Osteoblast (primary cell): ENCODE data around the gene EN2. TPM values are rescaled to one million over a fixed set of nuclear protein-coding genes. Genes with fewer than 3 reads are reported as not detected.

Source experiments
- DNase-seq: peaks from one replicate; pipeline ENCODE4 v3.0.0; 2011; ENCODE audit warnings: low spot score, mixed read lengths; ENCODE audit not compliant: insufficient read length; ENCODE audit errors: missing footprints
- H2AFZ ChIP-seq: 2 replicates; pipeline ENCODE4 v1.6.0; 2011; ENCODE audit warnings: mild to moderate bottlenecking, low read length
- H3K27ac ChIP-seq: 2 replicates; pipeline ENCODE4 v1.5.1; 2011; ENCODE audit warnings: mild to moderate bottlenecking, low read depth, low read length, moderate library complexity
- H3K27me3 ChIP-seq: 2 replicates; pipeline ENCODE4 v1.6.0; 2012; ENCODE audit warnings: mild to moderate bottlenecking, control low read depth, inconsistent platforms, low read length, moderate library complexity; ENCODE audit not compliant: insufficient read depth
- H3K36me3 ChIP-seq: 2 replicates; pipeline ENCODE4 v1.5.1; 2011; ENCODE audit warnings: mild to moderate bottlenecking, low read length, control low read depth, moderate library complexity; ENCODE audit not compliant: insufficient read depth
- H3K4me1 ChIP-seq: 2 replicates; pipeline ENCODE4 v1.5.1; 2011; ENCODE audit warnings: mild to moderate bottlenecking, low read length, control low read depth, moderate library complexity; ENCODE audit not compliant: insufficient read depth
- H3K4me2 ChIP-seq: 2 replicates; pipeline ENCODE4 v1.6.0; 2011; ENCODE audit warnings: mild to moderate bottlenecking, low read length; ENCODE audit not compliant: insufficient read depth
- H3K4me3 ChIP-seq: fragments of 200-600 bp; sonication (generic); 3 replicates; pipeline ENCODE4 v1.5.1; 2012; ENCODE audit warnings: mild to moderate bottlenecking, low read length, inconsistent platforms; ENCODE audit not compliant: insufficient read depth
- H3K79me2 ChIP-seq: 2 replicates; pipeline ENCODE4 v1.6.0; 2012; ENCODE audit warnings: mild to moderate bottlenecking, low read length, control low read depth, inconsistent platforms; ENCODE audit not compliant: insufficient read depth
- H3K9me3 ChIP-seq: 2 replicates; pipeline ENCODE4 v1.5.1; 2011; ENCODE audit warnings: low read depth, low read length, control low read depth
- H4K20me1 ChIP-seq: 2 replicates; pipeline ENCODE4 v1.6.0; 2012; ENCODE audit warnings: mild to moderate bottlenecking, low read length, control low read depth; ENCODE audit not compliant: insufficient read depth
- total RNA-seq: library from RNA; depleted of rRNA; stranded (reverse); fragments of >200 nt; gene quantifications from 2 replicates; pipeline ENCODE4 v1.2.3, GENCODE V29; 2012
- TF ChIP-seq, protein P1 (sequence below): IDR thresholded peaks from 2 replicates; pipeline ENCODE4 v1.5.1; 2011; ENCODE audit warnings: mild to moderate bottlenecking, low read depth, low read length, moderate library complexity; ENCODE audit errors: extremely low read depth

Gene EN2
- total RNA-seq, 1 donor: under 0.01 TPM

- Histone ChIP-seq H3K4me3 (no peak overlapping the region), H3K27ac (no peak overlapping the region), H3K9me3 (no peaks in the 10 kb centered on the region), H3K36me3 (no peaks in the 10 kb centered on the region), H3K4me2 (no peak overlapping the region), H3K79me2 (no peaks in the 10 kb centered on the region), H4K20me1 (no peaks in the 10 kb centered on the region), H2AFZ (no peak overlapping the region), H3K4me1 (no peaks in the 10 kb centered on the region), H3K27me3 (peaks cover 99% of the 10 kb centered on the region)
- TF ChIP-seq, protein P1, sequence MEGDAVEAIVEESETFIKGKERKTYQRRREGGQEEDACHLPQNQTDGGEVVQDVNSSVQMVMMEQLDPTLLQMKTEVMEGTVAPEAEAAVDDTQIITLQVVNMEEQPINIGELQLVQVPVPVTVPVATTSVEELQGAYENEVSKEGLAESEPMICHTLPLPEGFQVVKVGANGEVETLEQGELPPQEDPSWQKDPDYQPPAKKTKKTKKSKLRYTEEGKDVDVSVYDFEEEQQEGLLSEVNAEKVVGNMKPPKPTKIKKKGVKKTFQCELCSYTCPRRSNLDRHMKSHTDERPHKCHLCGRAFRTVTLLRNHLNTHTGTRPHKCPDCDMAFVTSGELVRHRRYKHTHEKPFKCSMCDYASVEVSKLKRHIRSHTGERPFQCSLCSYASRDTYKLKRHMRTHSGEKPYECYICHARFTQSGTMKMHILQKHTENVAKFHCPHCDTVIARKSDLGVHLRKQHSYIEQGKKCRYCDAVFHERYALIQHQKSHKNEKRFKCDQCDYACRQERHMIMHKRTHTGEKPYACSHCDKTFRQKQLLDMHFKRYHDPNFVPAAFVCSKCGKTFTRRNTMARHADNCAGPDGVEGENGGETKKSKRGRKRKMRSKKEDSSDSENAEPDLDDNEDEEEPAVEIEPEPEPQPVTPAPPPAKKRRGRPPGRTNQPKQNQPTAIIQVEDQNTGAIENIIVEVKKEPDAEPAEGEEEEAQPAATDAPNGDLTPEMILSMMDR: no peak
- DNase-seq: peak; percentile 82
Measured at GRCh38 chr7:155464948-155465739, 7.2 kb downstream of the EN2 start.

DNA sequence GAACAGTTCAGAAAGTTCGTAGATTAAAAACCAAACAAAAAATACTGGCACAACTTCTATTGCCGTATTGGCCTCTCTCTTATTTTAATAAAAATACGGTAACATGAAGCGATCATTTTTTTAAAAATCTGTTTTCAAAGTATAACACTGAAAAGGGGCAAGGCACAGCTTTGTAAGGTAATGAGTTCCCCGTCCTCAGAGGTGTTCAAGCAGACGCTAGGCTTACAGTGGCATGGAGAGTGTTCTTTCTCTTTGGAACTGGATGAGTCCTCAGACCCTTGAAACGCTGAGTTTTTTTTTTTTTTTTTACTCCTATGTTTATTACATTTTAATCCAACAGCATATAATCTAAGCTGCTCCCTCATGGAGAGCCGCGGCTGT, 7.8 kb downstream of the EN2 start:
- H3K4me3 ChIP-seq: no peak overlapping the region
- DNase-seq: peak; percentile 62
- TF ChIP-seq, protein P1: no peak
- no peaks in the 10 kb centered on the region for H3K9me3 ChIP-seq
- no peak overlapping the region for H3K4me2 ChIP-seq
- peaks cover 99% of the 10 kb centered on the region for H3K27me3 ChIP-seq
- H3K27ac ChIP-seq: no peak overlapping the region
- H4K20me1 ChIP-seq: no peaks in the 10 kb centered on the region
- H3K4me1 ChIP-seq: no peaks in the 10 kb centered on the region
- no peaks in the 10 kb centered on the region for H3K36me3 ChIP-seq
- H2AFZ ChIP-seq: no peak overlapping the region
- H3K79me2 ChIP-seq: no peaks in the 10 kb centered on the region

GRCh38 chr7:155466142-155466813, 8.3 kb downstream of the EN2 start:
- H3K9me3 ChIP-seq: no peaks in the 10 kb centered on the region
- no peak overlapping the region for H3K4me3 ChIP-seq
- no peaks in the 10 kb centered on the region for H3K79me2 ChIP-seq
- TF ChIP-seq, protein P1: no peak
- DNase-seq: peak; percentile 71
- no peak overlapping the region for H3K4me2 ChIP-seq
- peaks cover 99% of the 10 kb centered on the region for H3K27me3 ChIP-seq
- H3K36me3 ChIP-seq: no peaks in the 10 kb centered on the region
- no peak overlapping the region for H3K27ac ChIP-seq
- no peaks in the 10 kb centered on the region for H3K4me1 ChIP-seq
- H4K20me1 ChIP-seq: no peaks in the 10 kb centered on the region
- no peak overlapping the region for H2AFZ ChIP-seq
